Measurements from ENCODE around the gene LRRTM3.

DNA sequence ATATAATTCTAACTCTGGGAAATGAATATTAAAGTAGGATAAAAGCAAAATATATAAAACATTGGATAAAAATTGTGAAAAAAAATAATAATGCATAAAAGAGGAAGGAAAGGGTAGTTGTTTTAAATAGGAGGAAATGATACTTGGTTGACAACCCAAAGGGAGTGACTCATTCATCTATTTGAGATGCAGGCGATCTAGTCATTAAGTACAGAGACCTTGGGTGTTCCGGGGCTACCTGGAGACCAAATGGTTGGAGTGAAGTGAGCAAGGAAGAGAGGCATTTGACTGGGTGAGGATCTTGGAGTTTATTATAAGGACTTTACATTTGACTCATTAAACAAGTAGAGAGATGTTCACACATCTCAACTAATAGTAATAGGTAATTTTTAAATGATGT lies 111.0 kb downstream of the LRRTM3 start:
- TF ChIP-seq POLR2A (IDR thresholded peaks at IDR 0.05; ENCODE audit: low read length) (no peak), GATA1 (IDR thresholded peaks at IDR 0.05; ENCODE audit: low read depth, low read length) (no peak)
